LNCaP clone FGC (cell line): ENCODE data around the gene RHAG.

ENCODE experiments used
- DNase-seq: peaks from one replicate; pipeline ENCODE4 v3.0.0-alpha.2; 2011; ENCODE audit warnings: low read depth
- H3K4me3 ChIP-seq: 2 replicates; pipeline ENCODE4 v1.5.1; 2011; ENCODE audit warnings: mild to moderate bottlenecking, low read depth, low read length, control low read depth
- TF ChIP-seq, protein P1 (sequence below): IDR thresholded peaks from 2 replicates; pipeline ENCODE4 v1.5.1; 2012; ENCODE audit warnings: mild to moderate bottlenecking; ENCODE audit not compliant: control insufficient read depth, insufficient read depth; ENCODE audit errors: extremely low read depth

Gene RHAG

DNA sequence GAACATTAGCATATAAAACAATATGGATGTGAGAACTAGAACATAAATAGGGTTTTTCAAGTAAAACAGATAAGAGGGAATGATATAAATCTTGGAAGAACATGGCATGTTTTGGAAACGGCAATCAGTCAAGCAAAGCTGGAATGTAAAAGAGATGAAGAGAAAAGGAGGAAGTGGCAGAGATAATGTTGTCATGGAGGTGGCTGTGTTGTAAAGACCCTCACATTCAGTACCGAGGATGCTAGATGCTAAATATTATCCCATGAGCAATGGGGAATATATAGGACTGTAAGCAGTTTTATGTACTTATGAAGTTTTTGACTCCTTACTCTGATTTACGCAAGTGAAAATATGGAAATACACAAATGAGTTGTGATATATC is 702 bp upstream of the RHAG start:
- TF ChIP-seq, protein P1, sequence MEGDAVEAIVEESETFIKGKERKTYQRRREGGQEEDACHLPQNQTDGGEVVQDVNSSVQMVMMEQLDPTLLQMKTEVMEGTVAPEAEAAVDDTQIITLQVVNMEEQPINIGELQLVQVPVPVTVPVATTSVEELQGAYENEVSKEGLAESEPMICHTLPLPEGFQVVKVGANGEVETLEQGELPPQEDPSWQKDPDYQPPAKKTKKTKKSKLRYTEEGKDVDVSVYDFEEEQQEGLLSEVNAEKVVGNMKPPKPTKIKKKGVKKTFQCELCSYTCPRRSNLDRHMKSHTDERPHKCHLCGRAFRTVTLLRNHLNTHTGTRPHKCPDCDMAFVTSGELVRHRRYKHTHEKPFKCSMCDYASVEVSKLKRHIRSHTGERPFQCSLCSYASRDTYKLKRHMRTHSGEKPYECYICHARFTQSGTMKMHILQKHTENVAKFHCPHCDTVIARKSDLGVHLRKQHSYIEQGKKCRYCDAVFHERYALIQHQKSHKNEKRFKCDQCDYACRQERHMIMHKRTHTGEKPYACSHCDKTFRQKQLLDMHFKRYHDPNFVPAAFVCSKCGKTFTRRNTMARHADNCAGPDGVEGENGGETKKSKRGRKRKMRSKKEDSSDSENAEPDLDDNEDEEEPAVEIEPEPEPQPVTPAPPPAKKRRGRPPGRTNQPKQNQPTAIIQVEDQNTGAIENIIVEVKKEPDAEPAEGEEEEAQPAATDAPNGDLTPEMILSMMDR = no peak
- H3K4me3 ChIP-seq = no peak overlapping the region
- no peak for DNase-seq

DNA sequence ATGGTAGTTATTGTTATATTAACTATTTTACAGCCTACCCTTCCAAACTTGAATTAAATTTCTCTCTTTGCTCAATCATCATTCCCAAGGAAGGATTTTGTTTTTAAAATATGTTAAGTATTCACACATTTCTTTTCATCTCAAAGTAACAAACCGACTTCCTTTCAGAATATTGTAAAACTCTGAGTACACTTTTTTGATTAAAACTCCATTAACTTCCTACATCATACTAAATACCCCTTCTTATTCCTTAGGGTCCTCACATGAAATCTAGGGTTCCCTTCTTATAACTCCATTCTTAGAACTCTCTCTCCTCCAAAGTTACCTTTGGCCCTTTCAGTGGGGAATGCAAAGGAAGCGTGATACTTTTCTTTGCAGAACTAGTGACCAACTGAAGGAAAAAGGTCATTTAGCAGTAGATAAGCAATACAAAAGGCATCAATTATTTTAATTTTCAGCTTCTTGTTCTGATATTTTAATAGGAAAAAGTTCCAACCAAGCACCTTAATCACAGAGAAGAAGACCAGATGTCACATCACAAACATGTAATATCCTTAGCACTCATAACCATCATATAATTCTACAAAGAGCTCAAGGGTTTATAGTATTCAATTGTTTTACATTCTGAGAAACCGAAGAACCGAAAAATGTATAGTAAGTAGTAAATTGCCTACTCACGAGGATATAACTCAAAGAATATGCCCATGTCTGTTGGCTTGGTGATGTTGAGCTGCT is 494 bp downstream of the RHAG start:
- DNase-seq = no peak
- TF ChIP-seq, protein P1 = no peak

DNA sequence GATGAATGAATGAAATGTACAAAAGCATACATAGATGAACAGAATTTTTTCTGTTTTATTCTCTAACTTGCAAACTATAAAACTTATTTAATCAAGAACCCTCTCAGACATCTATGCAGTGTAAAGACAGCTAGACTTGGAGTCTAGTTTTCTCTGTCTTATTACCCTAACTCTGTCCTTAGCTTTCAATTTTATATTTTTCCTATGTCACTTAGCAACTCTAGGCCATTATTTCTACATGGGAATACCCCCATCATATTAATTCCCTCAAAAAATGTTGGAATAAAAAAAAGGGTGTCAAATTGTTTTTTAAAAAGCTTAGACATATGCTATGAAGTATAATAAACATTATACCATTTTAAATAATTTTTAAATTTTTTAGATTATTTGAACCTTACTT is 1.2 kb downstream of the RHAG start:
- TF ChIP-seq, protein P1 = no peak
- DNase-seq = no peak
- H3K4me3 ChIP-seq = no peak overlapping the region

More for the DNA sequence above, 494 bp downstream of the RHAG start:
- H3K4me3 ChIP-seq = no peak overlapping the region

DNA sequence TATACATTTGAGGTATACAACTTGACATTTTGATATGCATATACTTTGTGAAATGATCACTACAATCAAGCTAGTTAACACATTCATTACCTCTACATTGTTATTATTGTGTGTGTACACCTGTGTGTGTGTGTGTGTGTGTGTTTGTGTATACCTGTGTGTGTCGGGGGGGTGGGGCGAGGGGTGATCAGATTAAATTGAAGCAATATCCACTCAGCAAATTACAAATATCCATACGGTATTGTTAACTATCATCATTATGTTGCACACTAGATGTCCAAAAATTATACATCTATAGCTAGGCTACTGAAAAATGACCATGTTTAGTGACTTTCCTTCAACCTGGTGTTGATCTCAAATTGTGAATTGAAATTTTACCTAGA is 1.8 kb downstream of the RHAG start:
- no peak overlapping the region for H3K4me3 ChIP-seq
- TF ChIP-seq, protein P1 = no peak
- no peak for DNase-seq

DNA sequence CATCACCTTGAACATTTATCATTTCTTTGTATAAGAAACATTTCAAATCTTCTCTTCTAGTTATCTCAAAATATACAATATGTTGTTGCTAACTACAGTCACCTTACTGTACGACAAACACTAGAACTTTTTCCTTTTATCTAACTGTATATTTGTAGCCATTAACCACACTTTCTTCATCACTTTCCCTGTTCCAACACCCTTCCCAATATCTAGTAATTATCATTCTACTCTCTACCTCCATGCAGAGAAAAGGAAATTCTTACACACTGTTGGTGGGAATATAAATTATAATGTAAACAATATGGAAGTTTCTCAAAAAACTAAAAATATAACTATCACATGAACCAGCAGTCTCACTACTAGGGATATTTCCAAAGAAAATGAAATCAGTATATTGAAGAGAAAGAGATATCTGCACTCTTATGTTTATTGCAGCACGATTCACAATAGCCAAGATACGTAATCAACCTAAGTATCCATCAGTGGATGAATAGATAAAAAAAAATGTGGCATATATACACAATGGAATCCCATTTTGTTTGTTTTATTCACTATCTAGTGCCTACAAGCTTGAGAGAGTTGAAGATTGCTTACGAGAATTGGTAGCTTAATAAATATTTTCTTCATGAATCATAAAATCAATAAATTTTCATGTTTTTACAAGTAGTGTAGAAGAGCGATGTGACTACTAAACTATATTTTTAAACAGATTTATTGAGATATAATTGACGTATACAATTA is 2.4 kb downstream of the RHAG start:
- no peak overlapping the region for H3K4me3 ChIP-seq
- TF ChIP-seq, protein P1 = no peak
- DNase-seq = no peak

DNA sequence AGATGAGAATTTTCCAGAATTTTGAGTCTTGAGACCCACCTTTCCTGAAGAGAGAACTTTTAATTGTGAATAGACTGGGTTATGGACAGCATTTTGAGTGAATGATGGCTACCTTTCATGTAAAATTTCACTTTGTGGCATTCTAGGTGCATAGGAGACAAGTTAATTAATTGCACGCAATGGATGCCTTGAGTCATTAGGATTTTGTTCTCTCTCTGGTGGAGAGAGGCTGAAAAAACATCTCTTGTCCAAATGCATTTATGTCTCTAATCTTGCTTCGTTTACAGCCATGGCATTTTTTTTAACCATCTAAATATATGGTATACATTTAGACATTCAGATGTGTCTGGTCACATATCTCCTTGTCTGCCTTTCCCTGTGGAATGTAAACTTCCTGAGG is 3.1 kb downstream of the RHAG start:
- no peak overlapping the region for H3K4me3 ChIP-seq
- DNase-seq = no peak

More for the DNA sequence above, 3.1 kb downstream of the RHAG start:
- TF ChIP-seq, protein P1 = no peak
